Activated B cell treated with CpG ODN at 0.5 μM for 24 hours (primary cell): ENCODE results near the gene OR8I2. TPM values are rescaled to one million over a fixed set of nuclear protein-coding genes. Genes with fewer than 3 reads are reported as not detected.
"Not testable (repeated sequence)": the region's sequence is repeated elsewhere in the genome, so short reads cannot be mapped to it uniquely, and the experiment has no call there.

Experiments
- ATAC-seq: fragments of 200-7000 bp; cut with Tn5 transposase; one replicate; pipeline ENCODE4 v1.10.0; 2021; ENCODE audit warnings: low read depth, mild to moderate bottlenecking, moderate library complexity
- CTCF ChIA-PET: fragments of 350-600 bp; sonication (Branson Sonifier 250); formaldehyde crosslinking; loops from one replicate; lab custom pipeline; 2021; ENCODE audit warnings: antibody characterized with exemption; lab: Charles Lee
- POLR2A ChIA-PET: fragments of 350-600 bp; sonication (Branson Sonifier 250); formaldehyde crosslinking; loops from one replicate; lab custom pipeline; 2021; ENCODE audit warnings: antibody characterized with exemption; lab: Charles Lee
- DNase-seq: peaks from one replicate; pipeline ENCODE4 v3.0.0; 2022
- H3K27ac Mint-ChIP-seq: one replicate; pipeline ENCODE4 v1.8.0; 2020; ENCODE audit warnings: mixed read lengths
- H3K27me3 Mint-ChIP-seq: one replicate; pipeline ENCODE4 v1.8.0; 2021; ENCODE audit warnings: mixed read lengths
- H3K36me3 Mint-ChIP-seq: one replicate; pipeline ENCODE4 v1.8.0; 2021; ENCODE audit warnings: low read depth, mixed read lengths
- H3K4me1 Mint-ChIP-seq: one replicate; pipeline ENCODE4 v1.8.0; 2021; ENCODE audit warnings: mixed read lengths
- H3K4me3 Mint-ChIP-seq: one replicate; pipeline ENCODE4 v1.8.0; 2020; ENCODE audit warnings: mild to moderate bottlenecking, mixed read lengths
- H3K9me3 Mint-ChIP-seq: one replicate; pipeline ENCODE4 v1.8.0; 2020; ENCODE audit warnings: mixed read lengths
- intact Hi-C: fragments of 100-400 bp; cut with micrococcal nuclease; formaldehyde crosslinking; loops from one replicate; pipeline ENCODE4 v1.15.1; 2024
- total RNA-seq: library from RNA; stranded (reverse); gene quantifications from 2 replicates; pipeline ENCODE4 v1.2.3, GENCODE V29; 2022
- TF ChIP-seq, protein P1 (sequence below): fragments of 200-600 bp; IDR thresholded peaks from one replicate; pipeline ENCODE4 v1.8.0; 2022; ENCODE audit warnings: antibody characterized with exemption, mild to moderate bottlenecking

The OR8I2 gene
- total RNA-seq, 1 donor from 2014 or later, result not detected

DNA sequence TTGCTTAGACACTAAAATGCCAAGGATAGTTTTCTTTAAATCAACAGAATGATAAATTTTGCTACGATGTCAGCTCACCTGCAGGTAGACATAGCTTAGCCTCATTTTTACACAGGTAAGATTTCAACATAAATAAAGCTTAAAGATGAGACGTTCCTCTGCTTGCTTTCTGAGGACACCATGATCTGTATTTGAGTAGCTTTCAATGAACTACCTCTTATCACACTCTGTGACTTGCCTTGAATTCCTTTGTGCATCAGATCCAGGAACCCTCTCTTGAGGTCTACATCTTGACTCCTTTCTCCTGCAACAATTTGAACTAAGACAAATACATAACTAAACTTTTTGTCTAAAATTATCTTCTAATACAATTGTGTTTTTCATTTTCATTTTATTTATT lies 26.1 kb upstream of the OR8I2 start:
- no peak for ATAC-seq
- intact Hi-C loops, result no loop called here
- H3K4me3 Mint-ChIP-seq, result no peak overlapping the region
- H3K36me3 Mint-ChIP-seq, result no peaks in the 10 kb centered on the region
- no peaks in the 10 kb centered on the region for H3K4me1 Mint-ChIP-seq
- DNase-seq, result no peak
- ChIA-PET POLR2A (no interaction called here), CTCF (no interaction called here)
- peaks cover 9% of the 10 kb centered on the region for H3K9me3 Mint-ChIP-seq
- TF ChIP-seq, protein P1, sequence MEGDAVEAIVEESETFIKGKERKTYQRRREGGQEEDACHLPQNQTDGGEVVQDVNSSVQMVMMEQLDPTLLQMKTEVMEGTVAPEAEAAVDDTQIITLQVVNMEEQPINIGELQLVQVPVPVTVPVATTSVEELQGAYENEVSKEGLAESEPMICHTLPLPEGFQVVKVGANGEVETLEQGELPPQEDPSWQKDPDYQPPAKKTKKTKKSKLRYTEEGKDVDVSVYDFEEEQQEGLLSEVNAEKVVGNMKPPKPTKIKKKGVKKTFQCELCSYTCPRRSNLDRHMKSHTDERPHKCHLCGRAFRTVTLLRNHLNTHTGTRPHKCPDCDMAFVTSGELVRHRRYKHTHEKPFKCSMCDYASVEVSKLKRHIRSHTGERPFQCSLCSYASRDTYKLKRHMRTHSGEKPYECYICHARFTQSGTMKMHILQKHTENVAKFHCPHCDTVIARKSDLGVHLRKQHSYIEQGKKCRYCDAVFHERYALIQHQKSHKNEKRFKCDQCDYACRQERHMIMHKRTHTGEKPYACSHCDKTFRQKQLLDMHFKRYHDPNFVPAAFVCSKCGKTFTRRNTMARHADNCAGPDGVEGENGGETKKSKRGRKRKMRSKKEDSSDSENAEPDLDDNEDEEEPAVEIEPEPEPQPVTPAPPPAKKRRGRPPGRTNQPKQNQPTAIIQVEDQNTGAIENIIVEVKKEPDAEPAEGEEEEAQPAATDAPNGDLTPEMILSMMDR, result no peak
- H3K27ac Mint-ChIP-seq, result no peak overlapping the region
- no peaks in the 10 kb centered on the region for H3K27me3 Mint-ChIP-seq

DNA sequence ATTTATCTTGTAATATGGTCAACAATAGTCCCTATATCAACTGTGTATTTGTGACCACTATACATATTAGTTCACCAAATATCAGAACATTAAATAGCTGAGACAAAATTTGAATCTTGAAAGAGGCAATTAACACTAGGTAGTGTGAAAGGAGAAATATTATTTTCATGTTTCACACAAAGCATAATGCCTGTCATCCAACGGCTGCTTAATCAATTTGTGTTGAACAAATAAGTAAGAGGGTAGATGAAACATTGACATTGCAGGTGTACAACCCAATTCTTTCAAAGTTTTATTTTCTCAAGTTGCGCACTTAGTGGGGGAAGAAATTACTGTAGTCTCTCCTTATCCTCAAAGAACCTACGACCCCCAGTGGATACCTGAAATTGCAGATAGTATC lies 3.4 kb upstream of the OR8I2 start:
- DNase-seq, result no peak
- Mint-ChIP-seq H3K36me3 (no peaks in the 10 kb centered on the region), H3K27me3 (no peaks in the 10 kb centered on the region), H3K27ac (no peak overlapping the region), H3K4me1 (no peaks in the 10 kb centered on the region), H3K4me3 (no peak overlapping the region), H3K9me3 (peaks cover 1% of the 10 kb centered on the region)
- intact Hi-C loops, result no loop called here
- ATAC-seq, result no peak
- TF ChIP-seq, protein P1, result no peak
- ChIA-PET CTCF (no interaction called here), POLR2A (no interaction called here)

DNA sequence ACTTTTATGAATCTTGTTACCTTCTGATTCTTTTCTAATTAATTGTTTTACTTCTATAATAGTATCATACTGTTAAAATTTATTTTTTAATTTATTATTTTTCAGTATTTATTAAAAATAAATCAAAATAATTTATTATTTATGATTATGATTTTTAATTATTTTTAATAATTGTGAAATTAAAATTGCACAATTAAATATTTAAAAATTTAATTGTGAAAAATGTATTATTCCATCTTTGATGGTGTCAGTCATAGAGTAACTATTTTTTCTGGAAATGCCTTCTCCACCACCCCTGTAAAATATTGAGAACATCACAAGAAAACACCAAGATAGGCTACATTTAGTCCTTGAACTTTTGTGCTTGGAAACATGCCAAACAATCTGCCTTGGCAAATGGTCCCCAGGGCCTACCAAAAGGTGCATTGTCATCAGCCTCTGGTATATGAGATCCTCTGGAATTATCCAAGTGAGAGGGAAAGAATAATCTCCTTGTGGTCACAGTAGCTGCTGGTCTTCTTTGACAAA lies 10.2 kb downstream of the OR8I2 start, which contains the start of gene OR8H2:
OR8H2 (plus strand) TSS at position 478 of the 528 bp plus-strand sequence. CDS start 1,356 bp downstream, outside the sequence.
- CTCF ChIA-PET, result no interaction called here
- Mint-ChIP-seq H3K27me3 (no peaks in the 10 kb centered on the region), H3K36me3 (no peaks in the 10 kb centered on the region), H3K9me3 (peaks cover 8% of the 10 kb centered on the region), H3K27ac (no peak within 1 kb of the TSS), H3K4me3 (no peak within 1 kb of the TSS), H3K4me1 (no peaks in the 10 kb centered on the region)
- TF ChIP-seq, protein P1, result no peak
- intact Hi-C loops, result no loop called here
- DNase-seq (no peak), ATAC-seq (no peak)
- POLR2A ChIA-PET, result no interaction called here

DNA sequence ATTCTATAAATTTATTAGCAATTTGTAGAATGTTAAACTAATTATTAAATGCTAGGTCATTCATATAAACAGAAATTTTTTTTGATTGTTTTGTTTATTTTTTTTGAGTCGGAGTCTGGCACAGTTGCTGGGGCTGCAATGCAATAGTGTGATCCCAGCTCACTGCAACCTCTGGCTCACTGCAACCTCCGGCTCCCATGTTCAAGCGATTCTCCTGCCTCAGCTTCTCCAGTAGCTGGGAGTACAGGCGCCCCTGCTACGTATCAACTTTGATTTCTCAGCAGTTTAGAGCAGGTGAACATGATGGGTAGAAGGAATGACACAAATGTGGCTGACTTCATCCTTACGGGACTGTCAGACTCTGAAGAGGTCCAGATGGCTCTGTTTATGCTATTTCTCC lies 29.0 kb downstream of the OR8I2 start, which contains the start of gene OR8H3:
OR8H3 (plus strand) TSS at position 301 of the 400 bp plus-strand sequence; CDS start at position 301, 0 bp downstream.
- no peak for DNase-seq
- H3K9me3 Mint-ChIP-seq, result peaks cover 4% of the 10 kb centered on the region
- TF ChIP-seq, protein P1, result no peak
- ChIA-PET POLR2A (no interaction called here), CTCF (no interaction called here)
- no peaks in the 10 kb centered on the region for H3K36me3 Mint-ChIP-seq
- intact Hi-C loops, result no loop called here
- H3K27me3 Mint-ChIP-seq, result no peaks in the 10 kb centered on the region
- no peaks in the 10 kb centered on the region for H3K4me1 Mint-ChIP-seq
- no peak within 1 kb of the TSS for H3K4me3 Mint-ChIP-seq
- no peak for ATAC-seq
- H3K27ac Mint-ChIP-seq, result no peak within 1 kb of the TSS

DNA sequence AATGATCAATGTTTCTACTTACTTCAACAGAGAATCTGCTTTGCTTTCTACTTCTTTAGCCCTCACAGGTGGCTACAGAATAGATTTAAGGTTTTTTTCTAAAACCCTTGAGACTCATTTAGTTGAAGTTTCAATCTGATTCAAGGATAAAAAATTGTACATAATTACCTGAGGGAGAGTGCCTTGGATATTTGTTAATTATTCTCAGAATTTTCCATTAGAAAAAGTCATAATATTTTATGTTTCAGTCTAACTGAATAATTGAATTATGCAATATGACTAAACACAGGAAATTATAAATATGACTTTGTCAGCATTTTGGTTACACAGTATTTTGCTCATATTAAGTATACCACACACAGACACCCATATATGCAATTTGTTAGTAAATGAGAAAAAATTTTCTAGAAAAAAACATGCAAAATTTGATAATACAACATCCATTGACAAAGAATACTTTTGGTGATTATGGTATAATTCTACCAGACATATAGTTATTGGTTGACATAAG lies 47.1 kb downstream of the OR8I2 start, which contains the start of gene OR8J3:
OR8J3 (minus strand) TSS at position 51 of the 511 bp plus-strand sequence. CDS start 2,483 bp downstream, outside the sequence.
- CTCF ChIA-PET, result no interaction called here
- DNase-seq, result no peak
- intact Hi-C loops, result no loop called here
- Mint-ChIP-seq H3K4me1 (no peaks in the 10 kb centered on the region), H3K27ac (no peak within 1 kb of the TSS), H3K4me3 (no peak within 1 kb of the TSS), H3K36me3 (no peaks in the 10 kb centered on the region), H3K9me3 (peaks cover 12% of the 10 kb centered on the region), H3K27me3 (no peaks in the 10 kb centered on the region)
- TF ChIP-seq, protein P1, result no peak
- ATAC-seq, result no peak
- POLR2A ChIA-PET, result no interaction called here

DNA sequence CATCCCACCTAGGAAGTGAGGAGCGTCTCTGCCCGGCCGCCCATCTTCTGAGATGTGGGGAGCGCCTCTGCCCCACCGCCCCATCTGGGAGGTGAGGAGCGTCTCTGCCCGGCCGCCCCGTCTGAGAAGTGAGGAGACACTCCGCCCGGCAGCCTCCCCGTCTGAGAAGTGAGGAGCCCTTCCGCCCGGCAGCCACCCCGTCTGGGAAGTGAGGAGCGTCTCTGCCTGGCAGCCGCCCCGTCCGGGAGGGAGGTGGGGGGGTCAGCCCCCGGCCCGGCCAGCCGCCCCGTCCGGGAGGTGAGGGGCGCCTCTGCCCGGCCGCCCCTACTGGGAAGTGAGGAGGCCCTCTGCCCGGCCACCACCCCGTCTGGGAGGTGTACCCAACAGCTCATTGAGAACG lies 50.6 kb downstream of the OR8I2 start:
- H3K27me3 Mint-ChIP-seq, H3K4me1 Mint-ChIP-seq, ATAC-seq, POLR2A ChIA-PET, H3K36me3 Mint-ChIP-seq, H3K4me3 Mint-ChIP-seq, intact Hi-C loops, H3K27ac Mint-ChIP-seq, CTCF ChIA-PET, DNase-seq, H3K9me3 Mint-ChIP-seq: not testable (repeated sequence)
